Measurements from ENCODE around the gene CSPG4. TPM values are rescaled to one million over a fixed set of nuclear protein-coding genes. Genes with fewer than 3 reads are reported as not detected.
A peak's percentile ranks its signal among the peaks of the same experiment; 100 is the strongest.

Gene CSPG4
- total and polyA plus RNA-seq, 8 donors, result 1.8 to 44.6 (median 20.3) TPM

GRCh38 chr15:75646944-75647364, 65.7 kb downstream of the CSPG4 start:
- intact Hi-C loops (cut with DNase I; ENCODE audit: low total_unique reads), result no loop called here
- TF ChIP-seq POLR2AphosphoS5 (IDR thresholded peaks at IDR 0.05) (peak in 2 of 3 donors; percentile 57 to 71), POLR2A (IDR thresholded peaks at IDR 0.05) (no peak), CTCF (IDR thresholded peaks at IDR 0.05) (no peak), EP300 (IDR thresholded peaks at IDR 0.05) (peak; percentile 73)
- Histone ChIP-seq H3K4me3 (peak overlapping the region; percentile 66 to 91 (median 81)), H3K27me3 (no peaks in the 10 kb centered on the region), H3K27ac (peak overlapping the region; percentile 93 to 97 (median 96)), H3K36me3 (peaks cover 0 to 15% (median 8%) of the 10 kb centered on the region in 4 donors), H3K4me1 (peaks cover 46 to 51% (median 49%) of the 10 kb centered on the region in 4 donors), H3K9me3 (no peaks in the 10 kb centered on the region)
- WGBS, 5 donors, result 1 to 13% (median 2%) methylated on average over 4 to 26 of the region's 26 CpGs
- peak in 1 of 2 donors; percentile 63 for DNase-seq

GRCh38 chr15:75646112-75646943, 66.3 kb downstream of the CSPG4 start:
- H3K4me3 ChIP-seq, result peak overlapping the region; percentile 66 to 91 (median 81)
- intact Hi-C loops (cut with DNase I; ENCODE audit: low total_unique reads), result no loop called here
- 20 to 36% (median 30%) methylated on average over 5 of the region's 5 CpGs for WGBS, 5 donors
- no peaks in the 10 kb centered on the region for H3K9me3 ChIP-seq
- no peaks in the 10 kb centered on the region for H3K27me3 ChIP-seq
- H3K36me3 ChIP-seq, result peaks cover 0 to 15% (median 8%) of the 10 kb centered on the region in 4 donors
- no peak for DNase-seq
- TF ChIP-seq EP300 (IDR thresholded peaks at IDR 0.05), result no peak
- TF ChIP-seq POLR2AphosphoS5 (IDR thresholded peaks at IDR 0.05), result no peak
- TF ChIP-seq POLR2A (IDR thresholded peaks at IDR 0.05), result no peak
- TF ChIP-seq CTCF (IDR thresholded peaks at IDR 0.05), result no peak
- peaks cover 40 to 50% (median 45%) of the 10 kb centered on the region in 4 donors for H3K4me1 ChIP-seq
- peak overlapping the region; percentile 93 to 97 (median 96) for H3K27ac ChIP-seq

- DNase-seq, result no peak
- no peaks in the 10 kb centered on the region for H3K27me3 ChIP-seq
- H3K27ac ChIP-seq, result no peak overlapping the region
- no peak overlapping the region for H3K4me3 ChIP-seq
- WGBS, 5 donors, result 63 to 92% (median 85%) methylated on average over 2 of the region's 2 CpGs
- peaks cover 0 to 2% (median under 1%) of the 10 kb centered on the region in 4 donors for H3K36me3 ChIP-seq
- TF ChIP-seq EP300 (IDR thresholded peaks at IDR 0.05), result no peak
- TF ChIP-seq POLR2A (IDR thresholded peaks at IDR 0.05), result no peak
- TF ChIP-seq POLR2AphosphoS5 (IDR thresholded peaks at IDR 0.05), result no peak
- TF ChIP-seq CTCF (IDR thresholded peaks at IDR 0.05), result no peak
- intact Hi-C loops (cut with DNase I; ENCODE audit: low total_unique reads), result no loop called here
- no peaks in the 10 kb centered on the region for H3K9me3 ChIP-seq
- peaks cover 21 to 41% (median 38%) of the 10 kb centered on the region in 4 donors for H3K4me1 ChIP-seq
Observed at GRCh38 chr15:75644376-75644775, 68.3 kb downstream of the CSPG4 start.

- Histone ChIP-seq H3K9me3 (no peaks in the 10 kb centered on the region), H3K27me3 (no peaks in the 10 kb centered on the region), H3K36me3 (peaks cover 0 to 10% (median 0%) of the 10 kb centered on the region in 4 donors), H3K4me1 (peaks cover 21 to 54% (median 51%) of the 10 kb centered on the region in 4 donors), H3K27ac (peak overlapping the region in 2 of 5 donors; percentile 93 to 95), H3K4me3 (no peak overlapping the region)
- TF ChIP-seq POLR2AphosphoS5 (IDR thresholded peaks at IDR 0.05), result no peak
- TF ChIP-seq POLR2A (IDR thresholded peaks at IDR 0.05), result no peak
- TF ChIP-seq CTCF (IDR thresholded peaks at IDR 0.05), result no peak
- TF ChIP-seq EP300 (IDR thresholded peaks at IDR 0.05), result no peak
- DNase-seq, result no peak
- intact Hi-C loops (cut with DNase I; ENCODE audit: low total_unique reads), result no loop called here
- 37 to 69% (median 49%) methylated on average over 5 of the region's 5 CpGs for WGBS, 5 donors
Observed at GRCh38 chr15:75641603-75642002, 71.0 kb downstream of the CSPG4 start.
